GM18517 (cell line): ENCODE measurements around the gene CUEDC2.

Source experiments
- ATAC-seq: cut with Tn5 transposase; IDR thresholded peaks from one replicate; pipeline ENCODE4 v1.9.1; 2021; ENCODE audit warnings: mild to moderate bottlenecking, moderate library complexity; ENCODE audit not compliant: unreplicated experiment

The CUEDC2 gene

DNA sequence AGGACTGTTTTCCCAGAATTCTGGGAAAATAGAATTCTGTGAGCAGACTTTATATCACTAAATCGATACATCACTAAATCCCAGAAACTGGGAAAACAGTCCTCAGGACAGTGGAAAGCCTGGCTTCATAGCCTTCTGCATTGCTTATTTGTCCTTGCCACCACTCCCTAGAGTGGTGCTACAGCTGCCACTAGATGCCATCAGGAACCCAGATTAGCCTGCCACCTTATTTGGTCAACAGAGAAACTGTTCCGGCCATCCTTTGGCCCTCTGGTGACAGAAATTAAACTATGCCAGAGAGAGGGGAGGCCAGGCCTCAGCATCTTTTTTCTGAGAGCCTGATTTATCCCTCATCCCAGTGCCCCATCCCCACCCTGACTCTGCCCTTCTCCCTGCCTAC lies 56.5 kb downstream of the CUEDC2 start:
- ATAC-seq = no peak

- ATAC-seq = no peak
These were observed 57.1 kb downstream of the CUEDC2 start for GRCh38 chr10:102375250-102375649.
